Peyer's patch (tissue), 4 donors: ENCODE data around the gene C13orf46.

ENCODE experiments used
- POLR2A ChIP-seq, 2 donors: fragments of 450-650 bp; IDR thresholded peaks; one replicate each; pipeline ENCODE4 v1.5.1; 2017; ENCODE audit warnings: antibody characterized with exemption in 2 of 2, mild to moderate bottlenecking in 2 of 2, moderate library complexity in 2 of 2
- TF ChIP-seq, protein P1 (sequence below), 6 experiments: fragments of 450-650 bp in 4 of 6; fragments of 200-600 bp in 2 of 6; sonication (generic) in 1 of 6; IDR thresholded peaks; one replicate each; pipeline ENCODE4 v1.5.1; 2017 to 2019; ENCODE audit warnings: antibody characterized with exemption in 6 of 6, mild to moderate bottlenecking in 3 of 6, moderate library complexity in 1 of 6

DNA sequence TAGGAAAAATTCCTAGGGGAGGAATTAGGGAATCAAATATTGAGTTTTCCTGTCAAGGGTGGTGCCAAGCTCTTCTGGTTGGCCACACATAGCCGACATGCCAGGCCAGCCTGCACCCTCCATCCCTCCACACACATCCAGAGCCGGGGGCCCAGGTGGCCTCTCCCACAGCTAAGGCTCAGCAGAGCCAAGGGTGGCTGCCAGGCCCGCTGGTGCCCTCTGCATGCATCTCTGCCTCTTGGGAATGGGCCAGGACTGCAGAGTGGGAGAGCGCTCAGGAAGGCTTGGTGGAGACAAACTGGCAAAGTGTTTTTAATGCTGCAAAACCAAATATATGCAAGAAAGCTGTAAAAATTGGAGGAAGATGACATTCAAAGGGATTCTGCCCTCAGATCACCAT is 67.3 kb downstream of the C13orf46 start:
- TF ChIP-seq, protein P1, sequence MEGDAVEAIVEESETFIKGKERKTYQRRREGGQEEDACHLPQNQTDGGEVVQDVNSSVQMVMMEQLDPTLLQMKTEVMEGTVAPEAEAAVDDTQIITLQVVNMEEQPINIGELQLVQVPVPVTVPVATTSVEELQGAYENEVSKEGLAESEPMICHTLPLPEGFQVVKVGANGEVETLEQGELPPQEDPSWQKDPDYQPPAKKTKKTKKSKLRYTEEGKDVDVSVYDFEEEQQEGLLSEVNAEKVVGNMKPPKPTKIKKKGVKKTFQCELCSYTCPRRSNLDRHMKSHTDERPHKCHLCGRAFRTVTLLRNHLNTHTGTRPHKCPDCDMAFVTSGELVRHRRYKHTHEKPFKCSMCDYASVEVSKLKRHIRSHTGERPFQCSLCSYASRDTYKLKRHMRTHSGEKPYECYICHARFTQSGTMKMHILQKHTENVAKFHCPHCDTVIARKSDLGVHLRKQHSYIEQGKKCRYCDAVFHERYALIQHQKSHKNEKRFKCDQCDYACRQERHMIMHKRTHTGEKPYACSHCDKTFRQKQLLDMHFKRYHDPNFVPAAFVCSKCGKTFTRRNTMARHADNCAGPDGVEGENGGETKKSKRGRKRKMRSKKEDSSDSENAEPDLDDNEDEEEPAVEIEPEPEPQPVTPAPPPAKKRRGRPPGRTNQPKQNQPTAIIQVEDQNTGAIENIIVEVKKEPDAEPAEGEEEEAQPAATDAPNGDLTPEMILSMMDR (IDR thresholded peaks at IDR 0.05): no peak
- no peak for TF ChIP-seq POLR2A (IDR thresholded peaks at IDR 0.05)
